GM21360 (cell line): ENCODE data around the gene ADCY2.
A peak's percentile ranks its signal among the peaks of the same experiment; 100 is the strongest.

Experiments used
- ATAC-seq: cut with Tn5 transposase; IDR thresholded peaks from one replicate; pipeline ENCODE4 v1.9.1; 2021; ENCODE audit warnings: mild to moderate bottlenecking, moderate library complexity; ENCODE audit not compliant: unreplicated experiment

ADCY2 gene

GRCh38 chr5:7813576-7813975 lies 417.6 kb downstream of the ADCY2 start:
- no peak for ATAC-seq

GRCh38 chr5:7814816-7815215 lies 418.9 kb downstream of the ADCY2 start:
- ATAC-seq = no peak

GRCh38 chr5:7815892-7816534 lies 420.1 kb downstream of the ADCY2 start:
- ATAC-seq = peak; percentile 88

GRCh38 chr5:7816535-7816901 lies 420.6 kb downstream of the ADCY2 start:
- ATAC-seq = no peak

- no peak for ATAC-seq
Observed at GRCh38 chr5:7822449-7822848, 426.5 kb downstream of the ADCY2 start.

GRCh38 chr5:7823594-7823993 lies 427.7 kb downstream of the ADCY2 start:
- no peak for ATAC-seq

- ATAC-seq = no peak
Observed at GRCh38 chr5:7824995-7825394, 429.1 kb downstream of the ADCY2 start.

- no peak for ATAC-seq
Observed at GRCh38 chr5:7825630-7826029, 429.7 kb downstream of the ADCY2 start.

- no peak for ATAC-seq
Observed at GRCh38 chr5:7827610-7828009, 431.7 kb downstream of the ADCY2 start.

- ATAC-seq = no peak
Observed at GRCh38 chr5:7828269-7828668, 432.3 kb downstream of the ADCY2 start.

GRCh38 chr5:7834982-7835381 lies 439.0 kb downstream of the ADCY2 start:
- ATAC-seq = no peak

GRCh38 chr5:7837403-7837802 lies 441.5 kb downstream of the ADCY2 start:
- no peak for ATAC-seq

- no peak for ATAC-seq
Observed at GRCh38 chr5:7842531-7842930, 446.6 kb downstream of the ADCY2 start.

GRCh38 chr5:7844901-7845300 lies 449.0 kb downstream of the ADCY2 start:
- no peak for ATAC-seq

GRCh38 chr5:7845557-7845956 lies 449.6 kb downstream of the ADCY2 start:
- no peak for ATAC-seq

GRCh38 chr5:7846327-7846726 lies 450.4 kb downstream of the ADCY2 start:
- no peak for ATAC-seq

GRCh38 chr5:7848296-7848695 lies 452.4 kb downstream of the ADCY2 start:
- no peak for ATAC-seq

GRCh38 chr5:7849681-7850394 lies 453.9 kb downstream of the ADCY2 start:
- ATAC-seq = no peak

- no peak for ATAC-seq
Observed at GRCh38 chr5:7850395-7851239, 454.7 kb downstream of the ADCY2 start, which contains the start of gene CFAP90. Gene CFAP90, minus strand, starts transcription at chr5:7851133. Its CDS starts 112 bp downstream, at chr5:7851021.

- no peak for ATAC-seq
Observed at GRCh38 chr5:7851240-7851592, 455.3 kb downstream of the ADCY2 start.

GRCh38 chr5:7851617-7852289 lies 455.8 kb downstream of the ADCY2 start:
- no peak for ATAC-seq
